HEK293 (cell line): ENCODE measurements around the gene GARIN6.

ENCODE experiments used
- CTCF ChIP-seq: fragments of 450-650 bp; formaldehyde crosslinking; IDR thresholded peaks from 2 replicates; pipeline ENCODE4 v1.5.1; 2016; ENCODE audit warnings: missing biosample characterization, missing genetic modification characterization
- KLF8 ChIP-seq: fragments of 450-650 bp; formaldehyde crosslinking; IDR thresholded peaks from 2 replicates; pipeline ENCODE4 v1.5.1; 2016; ENCODE audit warnings: missing biosample characterization, missing genetic modification characterization
- RBAK ChIP-seq: fragments of 450-650 bp; formaldehyde crosslinking; IDR thresholded peaks from 2 replicates; pipeline ENCODE4 v1.5.1; 2016; ENCODE audit warnings: missing biosample characterization, missing genetic modification characterization
- REST ChIP-seq: fragments of 450-650 bp; formaldehyde crosslinking; IDR thresholded peaks from 2 replicates; pipeline ENCODE4 v1.5.1; 2016; ENCODE audit warnings: missing biosample characterization, missing genetic modification characterization
- SCRT1 ChIP-seq: fragments of 450-650 bp; formaldehyde crosslinking; IDR thresholded peaks from 2 replicates; pipeline ENCODE4 v1.5.1; 2016; ENCODE audit warnings: missing biosample characterization, missing genetic modification characterization, borderline replicate concordance
- WT1 ChIP-seq: fragments of 450-650 bp; formaldehyde crosslinking; IDR thresholded peaks from 2 replicates; pipeline ENCODE4 v1.5.1; 2016; ENCODE audit warnings: missing biosample characterization, missing genetic modification characterization
- ZBTB1 ChIP-seq: fragments of 450-650 bp; formaldehyde crosslinking; IDR thresholded peaks from 2 replicates; pipeline ENCODE4 v1.5.1; 2016; ENCODE audit warnings: missing biosample characterization, missing genetic modification characterization
- ZFP37 ChIP-seq: fragments of 450-650 bp; formaldehyde crosslinking; IDR thresholded peaks from 2 replicates; pipeline ENCODE4 v1.5.1; 2016; ENCODE audit warnings: missing biosample characterization, missing genetic modification characterization
- ZNF513 ChIP-seq: fragments of 450-650 bp; IDR thresholded peaks from 2 replicates; pipeline ENCODE4 v1.5.1; 2018; ENCODE audit warnings: missing biosample characterization, missing genetic modification characterization
- ZNF530 ChIP-seq: fragments of 450-650 bp; formaldehyde crosslinking; IDR thresholded peaks from 2 replicates; pipeline ENCODE4 v1.5.1; 2016; ENCODE audit warnings: low read depth, missing biosample characterization, missing genetic modification characterization
- ZNF549 ChIP-seq: fragments of 450-650 bp; IDR thresholded peaks from 2 replicates; pipeline ENCODE4 v1.5.1; 2018; ENCODE audit warnings: missing biosample characterization, missing genetic modification characterization, mild to moderate bottlenecking, inconsistent platforms, moderate library complexity

- TF ChIP-seq KLF8 (tag by site-specific recombination) (no peak), REST (tag by site-specific recombination) (no peak), ZNF549 (tag by site-specific recombination) (no peak), SCRT1 (tag by site-specific recombination) (no peak), CTCF (tag by site-specific recombination) (no peak), ZNF513 (no peak), ZBTB1 (no peak), ZNF530 (tag by site-specific recombination) (no peak), ZFP37 (no peak), RBAK (tag by site-specific recombination) (no peak), WT1 (tag by site-specific recombination) (no peak)
Measured at GRCh38 chr12:99649551-99649950, 2.0 kb downstream of the GARIN6 start.
